H1 (cell line): ENCODE results near the gene PTGES3L. TPM values are rescaled to one million over a fixed set of nuclear protein-coding genes. Genes with fewer than 3 reads are reported as not detected.

Experiments used
- CTCF ChIA-PET: fragments of 300-600 bp; sonication (Branson Sonifier 250); formaldehyde crosslinking; loops from one replicate; lab custom pipeline; 2021; ENCODE audit not compliant: partially characterized antibody; lab: Charles Lee
- POLR2A ChIA-PET: fragments of 300-600 bp; sonication (Branson Sonifier 250); formaldehyde crosslinking; loops from one replicate; lab custom pipeline; 2021; ENCODE audit warnings: inconsistent platforms; ENCODE audit not compliant: partially characterized antibody; lab: Charles Lee
- DNase-seq, 2 experiments: peaks; one replicate each; pipeline versions ENCODE4 v3.0.0 to v3.0.0-alpha.2; 2010 to 2022; ENCODE audit warnings: low spot score in 2 of 2, low read depth in 1 of 2, mixed read lengths in 1 of 2
- FAIRE-seq: peaks from 2 replicates; lab custom pipeline; 2011; peaks lifted over from hg19 to GRCh38; lab: Jason Lieb, UNC
- H2AFZ ChIP-seq: 2 replicates; pipeline ENCODE4 v1.8.1; 2012; ENCODE audit warnings: low read length, inconsistent platforms
- H2AK5ac ChIP-seq: 2 replicates; pipeline ENCODE4 v1.6.1; 2013; ENCODE audit warnings: low read depth, low read length
- H2BK120ac ChIP-seq: replicated peaks from 2 replicates; pipeline ENCODE3; 2013; ENCODE audit warnings: low read depth, low read length, inconsistent platforms
- H2BK12ac ChIP-seq: 2 replicates; pipeline ENCODE4 v1.6.1; 2013; ENCODE audit warnings: low read depth, low read length
- H2BK15ac ChIP-seq: 2 replicates; pipeline ENCODE4 v1.6.1; 2013; ENCODE audit warnings: low read length
- H2BK20ac ChIP-seq: 2 replicates; pipeline ENCODE4 v1.6.1; 2013; ENCODE audit warnings: low read length
- H2BK5ac ChIP-seq: 2 replicates; pipeline ENCODE4 v1.6.1; 2013; ENCODE audit warnings: low read depth, low read length
- H3K14ac ChIP-seq: 2 replicates; pipeline ENCODE4 v1.6.1; 2013; ENCODE audit warnings: inconsistent platforms; ENCODE audit not compliant: insufficient read length
- H3K18ac ChIP-seq: 2 replicates; pipeline ENCODE4 v1.6.1; 2013; ENCODE audit warnings: low read length; ENCODE audit errors: extremely low read depth
- H3K23ac ChIP-seq: 2 replicates; pipeline ENCODE4 v1.6.1; 2013; ENCODE audit warnings: inconsistent platforms; ENCODE audit not compliant: insufficient read length
- H3K23me2 ChIP-seq: 2 replicates; pipeline ENCODE4 v1.6.1; 2013; ENCODE audit warnings: low read depth, low read length
- H3K27ac ChIP-seq: 2 replicates; pipeline ENCODE4 v1.6.1; 2011; ENCODE audit warnings: low read depth, low read length, inconsistent platforms
- H3K27me3 ChIP-seq, 4 experiments: replicated peaks in 1 of 4; 1 replicate in 1 of 4; 2 replicates in 3 of 4; pipeline versions ENCODE4 v1.6.1 to v1.8.1; 2011 to 2013; ENCODE audit warnings: low read length in 3 of 4, mild to moderate bottlenecking in 3 of 4, inconsistent platforms in 2 of 4, mixed read lengths in 2 of 4, moderate library complexity in 1 of 4; ENCODE audit not compliant: control insufficient read depth in 3 of 4, insufficient read depth in 3 of 4; ENCODE audit errors: extremely low read depth in 1 of 4
- H3K36me3 ChIP-seq, 4 experiments: 2 replicates each; pipeline versions ENCODE4 v1.6.1 to v1.8.1; 2011 to 2013; ENCODE audit warnings: mild to moderate bottlenecking in 4 of 4, low read length in 3 of 4, moderate library complexity in 2 of 4, control low read depth in 1 of 4, inconsistent platforms in 1 of 4; ENCODE audit not compliant: insufficient read depth in 4 of 4, control insufficient read depth in 2 of 4
- H3K4ac ChIP-seq: replicated peaks from 2 replicates; pipeline ENCODE3; 2013; ENCODE audit warnings: low read length, low read depth, mixed read lengths, inconsistent platforms; ENCODE audit not compliant: insufficient read length
- H3K4me1 ChIP-seq, 4 experiments: replicated peaks in 1 of 4; 1 replicate in 1 of 4; 2 replicates in 3 of 4; pipeline versions ENCODE4 v1.6.1 to v1.8.1; 2011 to 2013; ENCODE audit warnings: low read length in 3 of 4, inconsistent platforms in 2 of 4, mixed read lengths in 1 of 4; ENCODE audit not compliant: insufficient read depth in 4 of 4, control insufficient read depth in 3 of 4
- H3K4me2 ChIP-seq, 2 experiments: 2 replicates each; pipeline versions ENCODE4 v1.6.1 to v1.8.1; 2011 to 2013; ENCODE audit warnings: low read depth in 2 of 2, low read length in 2 of 2, control low read depth in 1 of 2, inconsistent platforms in 1 of 2, mild to moderate bottlenecking in 1 of 2; ENCODE audit not compliant: insufficient read depth in 1 of 2
- H3K4me3 ChIP-seq, 4 experiments: fragments of 200-600, 300-600 bp in 1 of 4; sonication (generic), shearing (Covaris generic), sonication (Bioruptor Twin) in 1 of 4; 2 replicates each; pipeline versions ENCODE4 v1.5.1 to v1.8.1; 2011 to 2016; ENCODE audit warnings: low read length in 4 of 4, low read depth in 3 of 4, control low read depth in 2 of 4, inconsistent platforms in 2 of 4, mild to moderate bottlenecking in 2 of 4, mixed read lengths in 1 of 4, moderate library complexity in 1 of 4; ENCODE audit not compliant: insufficient read depth in 2 of 4; ENCODE audit errors: extremely low read depth in 1 of 4
- H3K56ac ChIP-seq: replicated peaks from 2 replicates; pipeline ENCODE3; 2013; ENCODE audit warnings: low read depth, mild to moderate bottlenecking, mixed read lengths, low read length, inconsistent platforms; ENCODE audit not compliant: insufficient read length
- H3K79me1 ChIP-seq: 2 replicates; pipeline ENCODE4 v1.6.1; 2013; ENCODE audit warnings: low read depth, low read length, control low read depth
- H3K79me2 ChIP-seq, 2 experiments: 2 replicates each; pipeline versions ENCODE4 v1.6.1 to v1.8.1; 2012 to 2013; ENCODE audit warnings: low read length in 2 of 2, mild to moderate bottlenecking in 2 of 2, inconsistent platforms in 1 of 2; ENCODE audit not compliant: insufficient read depth in 2 of 2, control insufficient read depth in 1 of 2
- H3K9ac ChIP-seq, 4 experiments: replicated peaks in 1 of 4; 1 replicate in 1 of 4; 2 replicates in 3 of 4; pipeline versions ENCODE4 v1.6.1 to v1.8.1; 2011 to 2013; ENCODE audit warnings: low read depth in 3 of 4, low read length in 3 of 4, control low read depth in 2 of 4, mild to moderate bottlenecking in 2 of 4, moderate library complexity in 2 of 4, inconsistent platforms in 1 of 4; ENCODE audit errors: extremely low read depth in 1 of 4
- H3K9me3 ChIP-seq, 2 experiments: 2 replicates each; pipeline versions ENCODE4 v1.6.1 to v1.8.1; 2012 to 2013; ENCODE audit warnings: mild to moderate bottlenecking in 2 of 2, moderate library complexity in 2 of 2, control low read depth in 1 of 2, inconsistent platforms in 1 of 2, low read depth in 1 of 2, low read length in 1 of 2, mixed read lengths in 1 of 2; ENCODE audit not compliant: insufficient read depth in 2 of 2
- H4K20me1 ChIP-seq, 2 experiments: replicated peaks in 1 of 2; 2 replicates each; pipeline versions ENCODE3 to v1.8.1; 2011 to 2013; ENCODE audit warnings: inconsistent platforms in 2 of 2, low read length in 2 of 2, mild to moderate bottlenecking in 1 of 2; ENCODE audit not compliant: insufficient read depth in 2 of 2, control insufficient read depth in 1 of 2
- H4K5ac ChIP-seq: 2 replicates; pipeline ENCODE4 v1.6.1; 2013; ENCODE audit warnings: low read length, low read depth, mixed read lengths, inconsistent platforms; ENCODE audit not compliant: insufficient read length
- H4K8ac ChIP-seq: 2 replicates; pipeline ENCODE4 v1.8.0; 2013; ENCODE audit warnings: mild to moderate bottlenecking, moderate library complexity, low read length, inconsistent platforms; ENCODE audit not compliant: insufficient read depth; ENCODE audit errors: extremely low read depth
- H4K91ac ChIP-seq: replicated peaks from 2 replicates; pipeline ENCODE3; 2013; ENCODE audit warnings: low read length, mixed read lengths, inconsistent platforms; ENCODE audit not compliant: insufficient read length
- ASH2L ChIP-seq: fragments of 200-600, 300-600 bp; sonication (generic); IDR thresholded peaks from one replicate; pipeline ENCODE4 v1.7.1; 2017; ENCODE audit warnings: low read length
- EGR1 ChIP-seq: IDR thresholded peaks from 2 replicates; pipeline ENCODE4 v1.6.1; 2011; ENCODE audit warnings: low read depth, low read length, borderline replicate concordance
- HDAC2 ChIP-seq, 2 experiments: fragments of 300-600 bp in 1 of 2; sonication (generic) in 1 of 2; IDR thresholded peaks; 2 replicates each; pipeline ENCODE4 v1.6.1; 2011 to 2012; ENCODE audit warnings: low read depth in 2 of 2, low read length in 2 of 2, mild to moderate bottlenecking in 2 of 2, moderate library complexity in 2 of 2, borderline replicate concordance in 1 of 2, inconsistent platforms in 1 of 2
- NRF1 ChIP-seq: IDR thresholded peaks from 2 replicates; pipeline ENCODE4 v1.6.1; 2011; ENCODE audit warnings: mild to moderate bottlenecking, low read depth, low read length, improper control_type of control experiment
- RNF2 ChIP-seq: fragments of 200-900, 300-1000 bp; sonication (generic); IDR thresholded peaks from 2 replicates; pipeline ENCODE4 v1.7.1; 2016; ENCODE audit warnings: borderline replicate concordance, low read depth, mild to moderate bottlenecking, antibody characterized with exemption, low read length; ENCODE audit not compliant: poor library complexity, severe bottlenecking; ENCODE audit errors: missing control alignments
- YY1 ChIP-seq: IDR thresholded peaks from 2 replicates; pipeline ENCODE4 v1.6.1; 2011; ENCODE audit warnings: low read depth, mild to moderate bottlenecking, low read length
- WGBS, 2 experiments: shearing (Covaris generic) in 1 of 2; methylation state at CpG; one replicate each; pipeline versions ENCODE4 v1.1.6 to v1.1.7; 2013 to 2015; ENCODE audit warnings: low lambda C conversion rate in 2 of 2, mixed read lengths in 2 of 2, inconsistent platforms in 1 of 2, low coverage in 1 of 2, missing lambda C conversion rate in 1 of 2; ENCODE audit not compliant: insufficient replicate concordance in 2 of 2, insufficient coverage in 1 of 2, insufficient read length in 1 of 2; ENCODE audit errors: extremely low coverage in 1 of 2, missing lambda C conversion rate in 1 of 2; 5-methylcytosine and 5-hydroxymethylcytosine counted together
- polyA plus RNA-seq, 7 experiments: library from polyadenylated mRNA; depleted of rRNA in 3 of 7; stranded (reverse) in 5 of 7; unstranded in 2 of 7; fragments of >200 nt in 5 of 7; fragments of 200-250 nt in 2 of 7; gene quantifications; 1 replicate in 5 of 7; 2 replicates in 1 of 7; 4 replicates in 1 of 7; pipeline versions ENCODE4 v1.2.1 to v1.2.3, GENCODE V29; 2011 to 2013; ENCODE audit warnings: missing spikeins in 2 of 7, mixed read lengths in 2 of 7
- total RNA-seq: library from RNA; stranded (reverse); fragmentation: NEBNext Ultra II Directional; extraction: Animal tissue kit (Norgen Biotek cat#: 25700); gene quantifications from 2 replicates; pipeline ENCODE4 v1.2.1, GENCODE V29; 2021
- TF ChIP-seq, protein P1 (sequence below): IDR thresholded peaks from 2 replicates; pipeline ENCODE4 v1.6.1; 2011; ENCODE audit warnings: low read length, improper control_type of control experiment

PTGES3L gene
- total and polyA plus RNA-seq, 2 of the 8 experiments (the other 6 are each of a cell fraction or from before 2014, with no cell fraction given), result 3.0 to 3.6 TPM

DNA sequence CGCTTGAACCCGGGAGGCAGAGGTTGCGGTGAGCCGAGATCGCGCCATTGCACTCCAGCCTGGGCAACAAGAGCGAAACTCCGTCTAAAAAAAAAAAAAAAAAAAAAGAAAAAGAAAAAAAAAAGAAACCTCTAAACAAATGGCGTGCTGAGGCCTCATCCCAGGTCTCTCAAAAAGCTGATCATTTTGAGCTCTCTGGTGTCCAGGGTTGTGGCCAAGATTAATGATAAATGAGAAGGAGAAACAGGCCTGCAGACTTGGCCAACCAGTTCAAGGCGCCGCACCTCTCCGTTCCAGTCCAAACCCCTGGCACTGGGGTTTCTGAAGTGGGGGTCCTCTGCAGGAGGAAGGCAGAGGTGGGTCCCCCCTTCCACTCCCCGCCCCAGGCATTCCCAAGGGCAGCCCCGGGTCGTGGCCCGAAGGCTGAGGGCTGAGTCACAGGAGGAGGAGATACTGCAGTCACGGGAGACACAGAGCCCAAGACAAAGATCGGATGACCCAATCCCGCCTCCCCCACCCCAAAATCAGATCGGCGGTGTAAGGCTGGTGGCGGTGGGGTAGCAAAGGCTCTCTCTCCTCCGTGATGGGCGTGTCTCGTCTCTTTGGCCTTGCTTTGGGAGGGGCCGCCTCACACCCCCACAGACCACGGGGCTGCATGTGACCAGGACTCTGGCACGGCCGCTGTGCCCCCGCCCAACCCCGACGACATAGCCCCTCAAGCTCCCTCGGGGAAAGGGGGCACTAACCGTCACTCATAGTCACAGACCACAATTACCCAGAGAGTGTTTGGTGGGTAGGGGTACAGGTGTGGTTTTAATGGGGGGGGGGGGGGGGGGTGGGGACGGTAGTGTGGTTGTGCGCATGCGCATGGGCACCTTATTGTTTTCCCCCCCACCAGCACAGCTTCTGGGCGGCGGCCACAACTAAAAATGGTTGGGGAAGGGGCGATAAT, 41.2 kb upstream of the PTGES3L start:
- Histone ChIP-seq H3K18ac (peak overlapping the region; percentile 72; the same call in 1 of the 2 replicates), H3K14ac (no peak overlapping the region), H3K4me1 (peaks cover 7 to 15% (median 9%) of the 10 kb centered on the region in 4 experiments; a peak in 6 of 7 replicates), H4K8ac (peak overlapping the region; percentile 76; the same call in 1 of the 2 replicates), H3K56ac (peak overlapping the region; percentile 89), H2AFZ (peak overlapping the region; percentile 0; the same call in 1 of the 2 replicates), H2BK20ac (no peak overlapping the region), H4K91ac (peak overlapping the region; percentile 75), H2BK12ac (peak overlapping the region; percentile 85), H3K79me1 (peaks cover 14% of the 10 kb centered on the region), H3K27me3 (no peaks in the 10 kb centered on the region), H3K36me3 (peaks cover 6 to 25% (median 12%) of the 10 kb centered on the region in 4 experiments; a peak in 6 of 8 replicates), H3K4me3 (peak overlapping the region; percentile 96 to 100 (median 98)), H2BK15ac (peak overlapping the region; percentile 61; the same call in 1 of the 2 replicates), H2BK5ac (peak overlapping the region; percentile 94), H3K4ac (no peak overlapping the region), H3K27ac (peak overlapping the region; percentile 20; the same call in 1 of the 2 replicates), H2BK120ac (no peak overlapping the region), H3K9me3 (no peaks in the 10 kb centered on the region), H2AK5ac (no peak overlapping the region), H3K23me2 (peaks cover 11% of the 10 kb centered on the region; the same call in 1 of the 2 replicates), H3K4me2 (peak overlapping the region; percentile 80 to 86), H3K9ac (peak overlapping the region; percentile 39 to 79 (median 70)), H4K20me1 (peaks cover 10% of the 10 kb centered on the region in 2 experiments), H3K79me2 (peaks cover 0 to 39% of the 10 kb centered on the region in 2 experiments; a peak in 3 of 4 replicates), H3K23ac (no peak overlapping the region), H4K5ac (peak overlapping the region; percentile 77)
- DNase-seq (peak in 1 of 2 experiments; percentile 66), FAIRE-seq (no peak)
- WGBS, 2 experiments, result 11% methylated on average over 26 of the region's 40 CpGs; no CpG with 5 or more reads in 1 of the 2 experiments
- ChIA-PET CTCF (interaction anchor here (0.6 to 1.3 kb wide), 4 partner anchors 9 to 201 kb away, joined by 3 to 4 read pairs (median 3); no protein-coding TSS in a partner anchor), POLR2A (interaction anchor here (0.6 to 10.8 kb wide), 17 partner anchors 8 to 294 kb away, joined by 3 to 123 read pairs (median 4); partner anchors contain the start of genes IFI35, PTGES3L and RPL27)
- TF ChIP-seq, protein P1, sequence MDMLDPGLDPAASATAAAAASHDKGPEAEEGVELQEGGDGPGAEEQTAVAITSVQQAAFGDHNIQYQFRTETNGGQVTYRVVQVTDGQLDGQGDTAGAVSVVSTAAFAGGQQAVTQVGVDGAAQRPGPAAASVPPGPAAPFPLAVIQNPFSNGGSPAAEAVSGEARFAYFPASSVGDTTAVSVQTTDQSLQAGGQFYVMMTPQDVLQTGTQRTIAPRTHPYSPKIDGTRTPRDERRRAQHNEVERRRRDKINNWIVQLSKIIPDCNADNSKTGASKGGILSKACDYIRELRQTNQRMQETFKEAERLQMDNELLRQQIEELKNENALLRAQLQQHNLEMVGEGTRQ, result peak; percentile 45
- no peak for TF ChIP-seq RNF2
- TF ChIP-seq HDAC2 (IDR thresholded peaks at IDR 0.05; ENCODE audit: borderline replicate concordance in 1 of 2, low read depth in 2 of 2, low read length in 2 of 2), result 0 out of 4 replicates have a peak, but pooled peaks of 1 of the 2 experiments have one; percentile 4
- peak; percentile 36 for TF ChIP-seq NRF1
- no peak for TF ChIP-seq ASH2L
- peak; percentile 26; the same call in 1 of the 2 replicates for TF ChIP-seq EGR1
- no peak for TF ChIP-seq YY1
